ENCODE measurements around the gene CILP.

The CILP gene

DNA sequence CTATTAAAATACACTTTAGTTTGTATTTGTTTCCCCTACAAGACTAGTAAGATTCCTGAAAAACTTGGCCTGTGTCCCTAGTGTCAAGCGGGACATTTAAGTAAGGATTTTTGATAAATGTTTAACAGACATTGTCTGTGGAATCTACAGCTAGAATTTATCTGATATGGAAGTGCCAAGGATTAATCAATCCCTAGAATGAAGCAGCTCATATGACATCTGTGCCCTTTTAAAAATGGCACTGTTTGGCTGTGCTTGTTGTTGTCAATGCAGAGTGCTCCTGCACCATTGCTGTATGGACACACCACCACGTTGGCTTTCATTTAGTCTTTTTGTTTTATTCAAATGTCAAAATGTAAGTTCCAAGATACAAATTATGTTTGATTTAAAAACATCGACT lies 63.4 kb downstream of the CILP start:
- DNase-seq (ENCODE audit: low read depth in 2 of 2): no peak

DNA sequence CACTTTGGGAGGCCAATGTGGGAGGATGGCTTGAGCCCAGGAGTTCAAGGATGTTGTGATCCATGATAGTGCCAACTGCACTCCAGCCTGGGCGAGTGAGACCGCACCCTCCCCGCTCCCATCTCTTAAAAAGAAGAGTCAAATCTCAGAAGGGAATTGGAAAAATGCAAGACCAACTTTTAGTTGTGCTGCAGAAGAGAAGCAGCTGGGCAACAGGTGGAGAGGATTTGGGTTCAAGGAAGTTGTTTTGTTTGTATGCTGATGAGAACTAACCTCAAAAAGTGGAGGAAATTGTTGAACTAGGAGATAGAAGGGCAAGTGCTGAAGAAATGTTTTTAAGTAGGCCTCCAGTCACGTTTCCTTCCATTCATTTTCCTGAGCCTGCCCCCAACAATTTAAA lies 64.8 kb downstream of the CILP start:
- no peak for DNase-seq (ENCODE audit: low read depth in 2 of 2)

Data from activated CD8-positive, alpha-beta memory T cell treated with anti-CD3 and anti-CD28 coated beads for 4 hours (primary cell).